ENCODE results near the gene GIT1. TPM values are rescaled to one million over a fixed set of nuclear protein-coding genes. Genes with fewer than 3 reads are reported as not detected.

GIT1 gene
- total and polyA plus RNA-seq, 2 of the 13 experiments (the other 11 are each of a cell fraction or from before 2014, with no cell fraction given), result 14.2 to 30.8 TPM

- TF ChIP-seq SNAPC4 (CRISPR knock-in tag; IDR thresholded peaks at IDR 0.05), result no peak
- no peak for TF ChIP-seq ZNF644 (CRISPR knock-in tag; IDR thresholded peaks at IDR 0.05; ENCODE audit: low read depth)
- TF ChIP-seq POGZ (CRISPR knock-in tag; IDR thresholded peaks at IDR 0.05), result no peak
- TF ChIP-seq TOPORS (CRISPR knock-in tag; IDR thresholded peaks at IDR 0.05), result no peak
- no peak for TF ChIP-seq ZKSCAN8 (CRISPR knock-in tag; IDR thresholded peaks at IDR 0.05; ENCODE audit: borderline replicate concordance)
- no peak for TF ChIP-seq GABPB1 (CRISPR knock-in tag; IDR thresholded peaks at IDR 0.05)
- TF ChIP-seq DPF2 (CRISPR knock-in tag; IDR thresholded peaks at IDR 0.05; ENCODE audit: borderline replicate concordance, low read depth), result no peak
- TF ChIP-seq ETV5 (CRISPR knock-in tag; IDR thresholded peaks at IDR 0.05; ENCODE audit: borderline replicate concordance), result no peak
- peak; percentile 26; the same call in 1 of the 2 replicates for TF ChIP-seq ZBTB7B (CRISPR knock-in tag; IDR thresholded peaks at IDR 0.05)
- TF ChIP-seq PCBP2 (optimal IDR thresholded peaks at IDR 0.05; ENCODE audit: low read depth, low read length, poor library complexity, severe bottlenecking), result no peak
- peak; percentile 17; the same call in 1 of the 2 replicates for TF ChIP-seq ZNF280D (CRISPR knock-in tag; IDR thresholded peaks at IDR 0.05)
- no peak for TF ChIP-seq ZMYM4 (CRISPR knock-in tag; IDR thresholded peaks at IDR 0.05)
- 0 out of 2 replicates have a peak, but pooled peaks have one; percentile 48 for TF ChIP-seq MLX (CRISPR knock-in tag; IDR thresholded peaks at IDR 0.05)
- no peak for TF ChIP-seq THYN1 (CRISPR knock-in tag; IDR thresholded peaks at IDR 0.05; ENCODE audit: borderline replicate concordance, low read depth)
- no peak for TF ChIP-seq KDM1A (CRISPR knock-in tag; IDR thresholded peaks at IDR 0.05)
- TF ChIP-seq RFX5 (IDR thresholded peaks at IDR 0.05; ENCODE audit: low read depth, low read length), result no peak
- no peak for TF ChIP-seq ZNF691 (CRISPR knock-in tag; IDR thresholded peaks at IDR 0.05; ENCODE audit: borderline replicate concordance, low read depth)
- TF ChIP-seq ZBTB44 (CRISPR knock-in tag; IDR thresholded peaks at IDR 0.05), result no peak
Observed at GRCh38 chr17:29590411-29591145, 1.1 kb upstream of the GIT1 start (continued).
